Liver (tissue), 9 donors: ENCODE measurements around the gene TRIM56. TPM values are rescaled to one million over a fixed set of nuclear protein-coding genes. Genes with fewer than 3 reads are reported as not detected.

Experiments used
- DNase-seq: peaks from one replicate; pipeline ENCODE4 v3.0.0-alpha.2; 2017; ENCODE audit warnings: low spot score
- H3K27ac ChIP-seq, 2 donors: one replicate each; pipeline ENCODE4 v1.7.0; 2013; ENCODE audit warnings: inconsistent platforms in 2 of 2, low read length in 2 of 2, control low read depth in 1 of 2, low read depth in 1 of 2, mild to moderate bottlenecking in 1 of 2
- H3K27me3 ChIP-seq, 4 donors: one replicate each; pipeline versions ENCODE4 v1.6.1 to v1.7.0; 2013; ENCODE audit warnings: low read length in 3 of 4, inconsistent platforms in 1 of 4, mild to moderate bottlenecking in 1 of 4, moderate library complexity in 1 of 4; ENCODE audit not compliant: control insufficient read depth in 4 of 4, insufficient read depth in 4 of 4
- H3K36me3 ChIP-seq, 4 donors: one replicate each; pipeline versions ENCODE4 v1.6.1 to v1.7.0; 2013; ENCODE audit warnings: low read length in 3 of 4, mild to moderate bottlenecking in 3 of 4, low read depth in 1 of 4, moderate library complexity in 1 of 4; ENCODE audit not compliant: control insufficient read depth in 4 of 4, insufficient read depth in 3 of 4
- H3K4me1 ChIP-seq, 4 donors: one replicate each; pipeline versions ENCODE4 v1.6.1 to v1.7.0; 2013; ENCODE audit warnings: low read length in 3 of 4, mild to moderate bottlenecking in 3 of 4, moderate library complexity in 1 of 4; ENCODE audit not compliant: control insufficient read depth in 4 of 4, insufficient read depth in 4 of 4
- H3K4me3 ChIP-seq, 3 donors: one replicate each; pipeline versions ENCODE4 v1.6.1 to v1.7.0; 2013; ENCODE audit warnings: low read length in 3 of 3, control low read depth in 1 of 3, low read depth in 1 of 3, mild to moderate bottlenecking in 1 of 3
- H3K9ac ChIP-seq, 2 donors: one replicate each; pipeline ENCODE4 v1.7.0; 2013; ENCODE audit warnings: low read length in 2 of 2, mild to moderate bottlenecking in 2 of 2, moderate library complexity in 2 of 2, control low read depth in 1 of 2, low read depth in 1 of 2
- H3K9me3 ChIP-seq, 4 donors: one replicate each; pipeline versions ENCODE4 v1.6.1 to v1.7.0; 2013; ENCODE audit warnings: low read length in 3 of 4; ENCODE audit not compliant: control insufficient read depth in 4 of 4
- ATF3 ChIP-seq: IDR thresholded peaks from 2 replicates; pipeline ENCODE4 v1.6.1; 2016; ENCODE audit warnings: antibody characterized with exemption
- CTCF ChIP-seq: fragments of 150-350 bp; IDR thresholded peaks from 2 replicates; pipeline ENCODE4 v1.5.1; 2017; ENCODE audit warnings: improper control_type of control experiment, low read depth, low read length; ENCODE audit not compliant: missing input control
- EGR1 ChIP-seq, 2 donors: IDR thresholded peaks; 2 replicates each; pipeline ENCODE4 v1.6.1; 2016 to 2018; ENCODE audit warnings: antibody characterized with exemption in 2 of 2, low read depth in 2 of 2
- FOXA1 ChIP-seq: IDR thresholded peaks from 2 replicates; pipeline ENCODE4 v1.6.1; 2016; ENCODE audit warnings: antibody characterized with exemption
- GABPA ChIP-seq, 2 donors: IDR thresholded peaks in 1 of 2; conservative IDR thresholded peaks in 1 of 2; 2 replicates each; pipeline ENCODE4 v1.6.1; 2016; ENCODE audit warnings: antibody characterized with exemption in 2 of 2, mild to moderate bottlenecking in 1 of 2, moderate library complexity in 1 of 2
- HNF4A ChIP-seq, 2 donors: conservative IDR thresholded peaks; 2 replicates each; pipeline ENCODE4 v1.6.1; 2016; ENCODE audit warnings: antibody characterized with exemption in 2 of 2, mild to moderate bottlenecking in 2 of 2
- HNF4G ChIP-seq: IDR thresholded peaks from 2 replicates; pipeline ENCODE4 v1.6.1; 2016; ENCODE audit warnings: antibody characterized with exemption
- JUND ChIP-seq, 2 donors: IDR thresholded peaks; 2 replicates each; pipeline ENCODE4 v1.6.1; 2016; ENCODE audit warnings: antibody characterized with exemption in 2 of 2
- MAX ChIP-seq: IDR thresholded peaks from 2 replicates; pipeline ENCODE4 v1.6.1; 2016; ENCODE audit warnings: antibody characterized with exemption
- NR2F2 ChIP-seq: IDR thresholded peaks from 2 replicates; pipeline ENCODE4 v1.6.1; 2016; ENCODE audit warnings: antibody characterized with exemption
- RAD21 ChIP-seq, 2 donors: IDR thresholded peaks; 2 replicates each; pipeline ENCODE4 v1.6.1; 2016; ENCODE audit warnings: antibody characterized with exemption in 2 of 2, mild to moderate bottlenecking in 2 of 2
- RXRA ChIP-seq, 2 donors: IDR thresholded peaks; 2 replicates each; pipeline ENCODE4 v1.6.1; 2017 to 2018; ENCODE audit warnings: antibody characterized with exemption in 2 of 2, mild to moderate bottlenecking in 1 of 2
- SP1 ChIP-seq: IDR thresholded peaks from 2 replicates; pipeline ENCODE4 v1.6.1; 2018; ENCODE audit warnings: antibody characterized with exemption, mild to moderate bottlenecking
- TAF1 ChIP-seq: conservative IDR thresholded peaks from 2 replicates; pipeline ENCODE4 v1.6.1; 2016; ENCODE audit warnings: antibody characterized with exemption, mild to moderate bottlenecking
- YY1 ChIP-seq: IDR thresholded peaks from 2 replicates; pipeline ENCODE4 v1.6.1; 2016; ENCODE audit warnings: antibody characterized with exemption, mild to moderate bottlenecking
- WGBS: extraction: QIAGEN DNeasy Blood & Tissue Kit; methylation state at CpG from one replicate; pipeline ENCODE4 v1.1.7; 2013; 5-methylcytosine and 5-hydroxymethylcytosine counted together
- polyA plus RNA-seq, 2 donors: library from polyadenylated mRNA; stranded (reverse) in 1 of 2; unstranded in 1 of 2; fragments of 200-250 nt in 1 of 2; fragments of >200 nt in 1 of 2; fragmentation: Nextera tagmentation in 1 of 2; extraction: Ambion mirVana in 1 of 2; gene quantifications; one replicate each; pipeline versions ENCODE4 v1.2.1 to v1.2.3, GENCODE V29; 2013 to 2015
- total RNA-seq, 2 donors: library from RNA; depleted of rRNA; stranded (reverse); fragments of >200 nt; gene quantifications; one replicate each; pipeline ENCODE4 v1.2.3, GENCODE V29; 2014
- TF ChIP-seq, protein P1 (sequence below): IDR thresholded peaks from 2 replicates; pipeline ENCODE4 v1.6.1; 2016; ENCODE audit warnings: antibody characterized with exemption, mild to moderate bottlenecking
- TF ChIP-seq, protein P2 (sequence below): IDR thresholded peaks from 2 replicates; pipeline ENCODE4 v1.6.1; 2016; ENCODE audit warnings: antibody characterized with exemption
- donor health status: healthy.
- donor health status: healthy.
- donor health status: healthy.
- donor health status: healthy.
- donor health status: healthy.

The TRIM56 gene
- total and polyA plus RNA-seq, 4 donors: 4.8 to 15.6 (median 7.6) TPM

DNA sequence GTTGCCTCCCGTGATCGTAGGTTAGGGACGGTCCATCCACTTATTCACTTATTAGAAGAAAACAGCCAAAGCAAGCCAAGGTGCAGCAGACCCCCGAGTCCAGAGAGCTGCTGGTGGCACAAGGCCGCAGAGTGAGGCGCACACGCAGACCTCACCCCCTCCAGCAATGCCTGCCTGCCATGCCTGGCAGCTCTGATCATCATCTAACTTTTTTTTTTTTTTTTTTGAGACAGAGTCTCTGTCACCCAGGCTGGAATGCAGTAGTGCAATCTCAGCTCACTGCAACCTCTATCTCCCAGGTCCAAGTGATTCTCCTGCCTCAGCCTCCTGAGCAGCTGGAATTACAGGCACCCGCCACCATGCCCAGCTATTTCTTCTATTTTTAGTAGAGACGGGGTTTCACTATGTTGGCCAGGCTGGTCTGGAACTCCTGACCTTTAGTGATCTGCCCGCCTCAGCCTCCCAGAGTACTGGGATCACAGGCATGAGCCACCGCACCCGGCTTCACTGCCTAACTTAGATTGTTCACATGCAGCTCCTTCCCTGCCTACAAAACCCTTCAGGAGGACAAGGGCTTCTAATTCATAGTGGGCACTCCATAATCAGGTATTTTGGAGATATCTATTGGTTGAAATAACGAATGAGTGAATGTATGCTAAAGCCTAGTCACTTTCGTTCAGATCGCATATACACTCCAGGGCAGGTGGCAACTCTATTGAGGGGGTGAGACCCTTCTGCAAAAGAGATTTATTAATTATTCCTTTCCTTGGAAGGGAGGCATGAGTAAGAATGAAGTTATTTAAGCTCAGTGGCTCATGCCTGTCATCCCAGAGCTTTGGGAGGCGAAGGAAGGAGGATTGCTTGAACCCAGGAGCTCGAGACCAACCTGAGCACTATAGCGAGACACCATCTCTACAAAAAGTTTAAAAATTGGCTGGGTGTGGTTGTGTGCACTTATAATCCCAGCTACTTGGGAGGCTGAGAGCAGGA lies 15.9 kb downstream of the TRIM56 start:
- no peak overlapping the region for H3K4me3 ChIP-seq
- no peaks in the 10 kb centered on the region for H3K27me3 ChIP-seq
- WGBS: 94% methylated on average over 18 of the region's 18 CpGs
- H3K36me3 ChIP-seq: no peaks in the 10 kb centered on the region
- no peaks in the 10 kb centered on the region for H3K9me3 ChIP-seq
- no peak for DNase-seq
- peaks cover 12 to 47% (median 23%) of the 10 kb centered on the region in 4 donors for H3K4me1 ChIP-seq
- H3K9ac ChIP-seq: no peak overlapping the region
- TF ChIP-seq NR2F2: no peak
- no peak for TF ChIP-seq TAF1
- no peak for TF ChIP-seq RXRA (IDR thresholded peaks at IDR 0.05)
- no peak for TF ChIP-seq SP1
- TF ChIP-seq HNF4A (conservative IDR thresholded peaks at IDR 0.05): no peak
- no peak for TF ChIP-seq RAD21 (IDR thresholded peaks at IDR 0.05)
- no peak for TF ChIP-seq YY1
- TF ChIP-seq CTCF: no peak
- no peak for TF ChIP-seq ATF3
- TF ChIP-seq, protein P1, sequence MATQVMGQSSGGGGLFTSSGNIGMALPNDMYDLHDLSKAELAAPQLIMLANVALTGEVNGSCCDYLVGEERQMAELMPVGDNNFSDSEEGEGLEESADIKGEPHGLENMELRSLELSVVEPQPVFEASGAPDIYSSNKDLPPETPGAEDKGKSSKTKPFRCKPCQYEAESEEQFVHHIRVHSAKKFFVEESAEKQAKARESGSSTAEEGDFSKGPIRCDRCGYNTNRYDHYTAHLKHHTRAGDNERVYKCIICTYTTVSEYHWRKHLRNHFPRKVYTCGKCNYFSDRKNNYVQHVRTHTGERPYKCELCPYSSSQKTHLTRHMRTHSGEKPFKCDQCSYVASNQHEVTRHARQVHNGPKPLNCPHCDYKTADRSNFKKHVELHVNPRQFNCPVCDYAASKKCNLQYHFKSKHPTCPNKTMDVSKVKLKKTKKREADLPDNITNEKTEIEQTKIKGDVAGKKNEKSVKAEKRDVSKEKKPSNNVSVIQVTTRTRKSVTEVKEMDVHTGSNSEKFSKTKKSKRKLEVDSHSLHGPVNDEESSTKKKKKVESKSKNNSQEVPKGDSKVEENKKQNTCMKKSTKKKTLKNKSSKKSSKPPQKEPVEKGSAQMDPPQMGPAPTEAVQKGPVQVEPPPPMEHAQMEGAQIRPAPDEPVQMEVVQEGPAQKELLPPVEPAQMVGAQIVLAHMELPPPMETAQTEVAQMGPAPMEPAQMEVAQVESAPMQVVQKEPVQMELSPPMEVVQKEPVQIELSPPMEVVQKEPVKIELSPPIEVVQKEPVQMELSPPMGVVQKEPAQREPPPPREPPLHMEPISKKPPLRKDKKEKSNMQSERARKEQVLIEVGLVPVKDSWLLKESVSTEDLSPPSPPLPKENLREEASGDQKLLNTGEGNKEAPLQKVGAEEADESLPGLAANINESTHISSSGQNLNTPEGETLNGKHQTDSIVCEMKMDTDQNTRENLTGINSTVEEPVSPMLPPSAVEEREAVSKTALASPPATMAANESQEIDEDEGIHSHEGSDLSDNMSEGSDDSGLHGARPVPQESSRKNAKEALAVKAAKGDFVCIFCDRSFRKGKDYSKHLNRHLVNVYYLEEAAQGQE: no peak
- TF ChIP-seq FOXA1: no peak
- TF ChIP-seq GABPA (IDR thresholded peaks at IDR 0.05 in 1 of 2, conservative IDR thresholded peaks at IDR 0.05 in 1 of 2): no peak
- TF ChIP-seq HNF4G: no peak
- TF ChIP-seq MAX: no peak
- TF ChIP-seq, protein P2, sequence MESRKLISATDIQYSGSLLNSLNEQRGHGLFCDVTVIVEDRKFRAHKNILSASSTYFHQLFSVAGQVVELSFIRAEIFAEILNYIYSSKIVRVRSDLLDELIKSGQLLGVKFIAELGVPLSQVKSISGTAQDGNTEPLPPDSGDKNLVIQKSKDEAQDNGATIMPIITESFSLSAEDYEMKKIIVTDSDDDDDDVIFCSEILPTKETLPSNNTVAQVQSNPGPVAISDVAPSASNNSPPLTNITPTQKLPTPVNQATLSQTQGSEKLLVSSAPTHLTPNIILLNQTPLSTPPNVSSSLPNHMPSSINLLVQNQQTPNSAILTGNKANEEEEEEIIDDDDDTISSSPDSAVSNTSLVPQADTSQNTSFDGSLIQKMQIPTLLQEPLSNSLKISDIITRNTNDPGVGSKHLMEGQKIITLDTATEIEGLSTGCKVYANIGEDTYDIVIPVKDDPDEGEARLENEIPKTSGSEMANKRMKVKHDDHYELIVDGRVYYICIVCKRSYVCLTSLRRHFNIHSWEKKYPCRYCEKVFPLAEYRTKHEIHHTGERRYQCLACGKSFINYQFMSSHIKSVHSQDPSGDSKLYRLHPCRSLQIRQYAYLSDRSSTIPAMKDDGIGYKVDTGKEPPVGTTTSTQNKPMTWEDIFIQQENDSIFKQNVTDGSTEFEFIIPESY: no peak
- no peak for TF ChIP-seq EGR1 (IDR thresholded peaks at IDR 0.05; ENCODE audit: low read depth in 2 of 2)
- TF ChIP-seq JUND (IDR thresholded peaks at IDR 0.05): no peak
- H3K27ac ChIP-seq: peak overlapping the region; percentile 50 to 85
